GM18498 (cell line): ENCODE measurements around the gene ATP5F1A.
"Not testable (repeated sequence)": the region's sequence is repeated elsewhere in the genome, so short reads cannot be mapped to it uniquely, and the experiment has no call there.

ENCODE experiments used
- ATAC-seq: cut with Tn5 transposase; IDR thresholded peaks from one replicate; pipeline ENCODE4 v1.9.1; 2021; ENCODE audit warnings: mild to moderate bottlenecking, moderate library complexity; ENCODE audit not compliant: unreplicated experiment

ATP5F1A gene

GRCh38 chr18:46048641-46049040, 49.5 kb downstream of the ATP5F1A start:
- no peak for ATAC-seq

- not testable (repeated sequence) for ATAC-seq
Measured at GRCh38 chr18:46047369-46047768, 50.7 kb downstream of the ATP5F1A start.

GRCh38 chr18:46046688-46047087, 51.4 kb downstream of the ATP5F1A start:
- ATAC-seq, result no peak

GRCh38 chr18:46046126-46046525, 52.0 kb downstream of the ATP5F1A start:
- ATAC-seq, result no peak

GRCh38 chr18:46042571-46043123, 55.4 kb downstream of the ATP5F1A start:
- no peak for ATAC-seq

GRCh38 chr18:46040747-46041104, 57.4 kb downstream of the ATP5F1A start:
- ATAC-seq, result no peak

- ATAC-seq, result no peak
Measured at GRCh38 chr18:46040033-46040746, 57.9 kb downstream of the ATP5F1A start.

GRCh38 chr18:46037512-46038305, 60.4 kb downstream of the ATP5F1A start:
- no peak for ATAC-seq

- ATAC-seq, result no peak
Measured at GRCh38 chr18:46035696-46036680, 62.1 kb downstream of the ATP5F1A start.

GRCh38 chr18:46034230-46034629, 63.9 kb downstream of the ATP5F1A start:
- ATAC-seq, result no peak

- no peak for ATAC-seq
Measured at GRCh38 chr18:46031741-46032140, 66.4 kb downstream of the ATP5F1A start.
